H1 (cell line): ENCODE results near the gene PSMD13. TPM values are rescaled to one million over a fixed set of nuclear protein-coding genes. Genes with fewer than 3 reads are reported as not detected.

Experiments
- POU5F1 ChIP-seq: IDR thresholded peaks from 2 replicates; pipeline ENCODE4 v1.6.1; 2011; ENCODE audit warnings: low read depth, mild to moderate bottlenecking, low read length, moderate library complexity
- SP1 ChIP-seq: IDR thresholded peaks from 2 replicates; pipeline ENCODE4 v1.6.1; 2011; ENCODE audit warnings: low read depth, low read length
- TAF7 ChIP-seq: optimal IDR thresholded peaks from 2 replicates; pipeline ENCODE3; 2011; ENCODE audit warnings: low read depth, mild to moderate bottlenecking, inconsistent platforms, low read length, moderate library complexity, borderline replicate concordance
- polyA plus RNA-seq, 7 experiments: library from polyadenylated mRNA; depleted of rRNA in 3 of 7; stranded (reverse) in 5 of 7; unstranded in 2 of 7; fragments of >200 nt in 5 of 7; fragments of 200-250 nt in 2 of 7; gene quantifications; 1 replicate in 5 of 7; 2 replicates in 1 of 7; 4 replicates in 1 of 7; pipeline versions ENCODE4 v1.2.1 to v1.2.3, GENCODE V29; 2011 to 2013; ENCODE audit warnings: missing spikeins in 2 of 7, mixed read lengths in 2 of 7
- total RNA-seq: library from RNA; stranded (reverse); fragmentation: NEBNext Ultra II Directional; extraction: Animal tissue kit (Norgen Biotek cat#: 25700); gene quantifications from 2 replicates; pipeline ENCODE4 v1.2.1, GENCODE V29; 2021
- TF ChIP-seq, protein P1 (sequence below): fragments of 300-600 bp; sonication (generic); IDR thresholded peaks from 2 replicates; pipeline ENCODE4 v1.7.1; 2012; ENCODE audit warnings: low read length, moderate library complexity, mild to moderate bottlenecking, inconsistent platforms; ENCODE audit not compliant: insufficient replicate concordance

PSMD13 gene
- total and polyA plus RNA-seq, 2 of the 8 experiments (the other 6 are each of a cell fraction or from before 2014, with no cell fraction given), result 121 to 141 TPM

DNA sequence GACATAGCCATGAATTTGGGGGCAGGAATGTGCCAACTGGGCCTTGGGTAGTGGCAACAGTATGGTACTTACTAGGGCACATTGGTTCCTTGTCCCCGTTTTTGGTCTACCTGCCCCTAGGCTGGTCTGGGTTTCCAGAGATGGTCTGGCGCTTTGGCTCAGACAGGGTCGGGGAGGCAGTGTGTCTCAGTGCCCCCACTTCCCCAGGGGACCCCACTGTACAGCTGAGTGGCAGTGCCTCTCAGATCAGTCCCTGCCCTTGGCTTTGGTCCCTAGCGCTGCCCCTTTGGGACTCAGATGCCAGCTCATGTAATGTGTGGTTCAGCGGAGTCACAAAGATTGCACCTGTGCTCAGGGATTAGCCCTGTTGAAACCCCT lies 26.0 kb upstream of the PSMD13 start (continued):
- TF ChIP-seq POU5F1 (no peak), TAF7 (no peak), SP1 (no peak)
- TF ChIP-seq, protein P1, sequence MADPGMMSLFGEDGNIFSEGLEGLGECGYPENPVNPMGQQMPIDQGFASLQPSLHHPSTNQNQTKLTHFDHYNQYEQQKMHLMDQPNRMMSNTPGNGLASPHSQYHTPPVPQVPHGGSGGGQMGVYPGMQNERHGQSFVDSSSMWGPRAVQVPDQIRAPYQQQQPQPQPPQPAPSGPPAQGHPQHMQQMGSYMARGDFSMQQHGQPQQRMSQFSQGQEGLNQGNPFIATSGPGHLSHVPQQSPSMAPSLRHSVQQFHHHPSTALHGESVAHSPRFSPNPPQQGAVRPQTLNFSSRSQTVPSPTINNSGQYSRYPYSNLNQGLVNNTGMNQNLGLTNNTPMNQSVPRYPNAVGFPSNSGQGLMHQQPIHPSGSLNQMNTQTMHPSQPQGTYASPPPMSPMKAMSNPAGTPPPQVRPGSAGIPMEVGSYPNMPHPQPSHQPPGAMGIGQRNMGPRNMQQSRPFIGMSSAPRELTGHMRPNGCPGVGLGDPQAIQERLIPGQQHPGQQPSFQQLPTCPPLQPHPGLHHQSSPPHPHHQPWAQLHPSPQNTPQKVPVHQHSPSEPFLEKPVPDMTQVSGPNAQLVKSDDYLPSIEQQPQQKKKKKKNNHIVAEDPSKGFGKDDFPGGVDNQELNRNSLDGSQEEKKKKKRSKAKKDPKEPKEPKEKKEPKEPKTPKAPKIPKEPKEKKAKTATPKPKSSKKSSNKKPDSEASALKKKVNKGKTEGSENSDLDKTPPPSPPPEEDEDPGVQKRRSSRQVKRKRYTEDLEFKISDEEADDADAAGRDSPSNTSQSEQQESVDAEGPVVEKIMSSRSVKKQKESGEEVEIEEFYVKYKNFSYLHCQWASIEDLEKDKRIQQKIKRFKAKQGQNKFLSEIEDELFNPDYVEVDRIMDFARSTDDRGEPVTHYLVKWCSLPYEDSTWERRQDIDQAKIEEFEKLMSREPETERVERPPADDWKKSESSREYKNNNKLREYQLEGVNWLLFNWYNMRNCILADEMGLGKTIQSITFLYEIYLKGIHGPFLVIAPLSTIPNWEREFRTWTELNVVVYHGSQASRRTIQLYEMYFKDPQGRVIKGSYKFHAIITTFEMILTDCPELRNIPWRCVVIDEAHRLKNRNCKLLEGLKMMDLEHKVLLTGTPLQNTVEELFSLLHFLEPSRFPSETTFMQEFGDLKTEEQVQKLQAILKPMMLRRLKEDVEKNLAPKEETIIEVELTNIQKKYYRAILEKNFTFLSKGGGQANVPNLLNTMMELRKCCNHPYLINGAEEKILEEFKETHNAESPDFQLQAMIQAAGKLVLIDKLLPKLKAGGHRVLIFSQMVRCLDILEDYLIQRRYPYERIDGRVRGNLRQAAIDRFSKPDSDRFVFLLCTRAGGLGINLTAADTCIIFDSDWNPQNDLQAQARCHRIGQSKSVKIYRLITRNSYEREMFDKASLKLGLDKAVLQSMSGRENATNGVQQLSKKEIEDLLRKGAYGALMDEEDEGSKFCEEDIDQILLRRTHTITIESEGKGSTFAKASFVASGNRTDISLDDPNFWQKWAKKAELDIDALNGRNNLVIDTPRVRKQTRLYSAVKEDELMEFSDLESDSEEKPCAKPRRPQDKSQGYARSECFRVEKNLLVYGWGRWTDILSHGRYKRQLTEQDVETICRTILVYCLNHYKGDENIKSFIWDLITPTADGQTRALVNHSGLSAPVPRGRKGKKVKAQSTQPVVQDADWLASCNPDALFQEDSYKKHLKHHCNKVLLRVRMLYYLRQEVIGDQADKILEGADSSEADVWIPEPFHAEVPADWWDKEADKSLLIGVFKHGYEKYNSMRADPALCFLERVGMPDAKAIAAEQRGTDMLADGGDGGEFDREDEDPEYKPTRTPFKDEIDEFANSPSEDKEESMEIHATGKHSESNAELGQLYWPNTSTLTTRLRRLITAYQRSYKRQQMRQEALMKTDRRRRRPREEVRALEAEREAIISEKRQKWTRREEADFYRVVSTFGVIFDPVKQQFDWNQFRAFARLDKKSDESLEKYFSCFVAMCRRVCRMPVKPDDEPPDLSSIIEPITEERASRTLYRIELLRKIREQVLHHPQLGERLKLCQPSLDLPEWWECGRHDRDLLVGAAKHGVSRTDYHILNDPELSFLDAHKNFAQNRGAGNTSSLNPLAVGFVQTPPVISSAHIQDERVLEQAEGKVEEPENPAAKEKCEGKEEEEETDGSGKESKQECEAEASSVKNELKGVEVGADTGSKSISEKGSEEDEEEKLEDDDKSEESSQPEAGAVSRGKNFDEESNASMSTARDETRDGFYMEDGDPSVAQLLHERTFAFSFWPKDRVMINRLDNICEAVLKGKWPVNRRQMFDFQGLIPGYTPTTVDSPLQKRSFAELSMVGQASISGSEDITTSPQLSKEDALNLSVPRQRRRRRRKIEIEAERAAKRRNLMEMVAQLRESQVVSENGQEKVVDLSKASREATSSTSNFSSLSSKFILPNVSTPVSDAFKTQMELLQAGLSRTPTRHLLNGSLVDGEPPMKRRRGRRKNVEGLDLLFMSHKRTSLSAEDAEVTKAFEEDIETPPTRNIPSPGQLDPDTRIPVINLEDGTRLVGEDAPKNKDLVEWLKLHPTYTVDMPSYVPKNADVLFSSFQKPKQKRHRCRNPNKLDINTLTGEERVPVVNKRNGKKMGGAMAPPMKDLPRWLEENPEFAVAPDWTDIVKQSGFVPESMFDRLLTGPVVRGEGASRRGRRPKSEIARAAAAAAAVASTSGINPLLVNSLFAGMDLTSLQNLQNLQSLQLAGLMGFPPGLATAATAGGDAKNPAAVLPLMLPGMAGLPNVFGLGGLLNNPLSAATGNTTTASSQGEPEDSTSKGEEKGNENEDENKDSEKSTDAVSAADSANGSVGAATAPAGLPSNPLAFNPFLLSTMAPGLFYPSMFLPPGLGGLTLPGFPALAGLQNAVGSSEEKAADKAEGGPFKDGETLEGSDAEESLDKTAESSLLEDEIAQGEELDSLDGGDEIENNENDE, result no peak
